ENCODE data around the gene HMGCLL1.

DNA sequence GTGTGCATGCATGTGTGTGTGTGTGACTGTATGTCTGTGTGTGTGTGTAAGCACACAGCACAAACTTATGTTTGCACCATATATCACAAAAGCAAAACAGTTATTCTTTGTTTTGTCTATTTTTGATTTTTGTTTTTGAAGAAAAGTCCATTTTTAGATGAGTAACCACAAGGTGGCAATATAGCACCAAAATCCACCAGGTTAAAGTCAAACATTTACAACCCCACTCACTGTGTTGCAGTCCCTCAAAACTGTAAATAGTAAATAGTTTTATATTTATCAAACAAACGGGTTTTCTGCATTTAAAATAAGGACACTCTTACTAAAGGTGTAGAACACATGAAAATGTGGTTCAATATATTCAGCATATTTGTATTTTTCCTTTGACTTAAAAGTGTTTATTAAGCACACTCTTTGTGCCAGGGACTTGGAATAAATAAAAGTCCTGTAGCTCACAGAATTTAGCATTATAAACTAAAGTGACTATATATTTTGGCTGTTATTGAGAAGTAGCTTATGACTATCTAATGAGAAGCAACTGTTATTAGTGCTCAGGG lies 133.3 kb downstream of the HMGCLL1 start:
- TF ChIP-seq POLR2A (IDR thresholded peaks at IDR 0.05; ENCODE audit: low read depth, low read length) (no peak), MYC (IDR thresholded peaks at IDR 0.05; ENCODE audit: low read depth, low read length) (no peak), JUN (IDR thresholded peaks at IDR 0.05; ENCODE audit: borderline replicate concordance, insufficient read depth, insufficient read length, low read depth) (no peak), POLR2AphosphoS5 (IDR thresholded peaks at IDR 0.05; ENCODE audit: insufficient read depth, low read depth, low read length) (no peak), EZH2 (IDR thresholded peaks at IDR 0.05; ENCODE audit: borderline replicate concordance, low read depth, low read length, severe bottlenecking) (no peak)
- TF ChIP-seq, protein P1, sequence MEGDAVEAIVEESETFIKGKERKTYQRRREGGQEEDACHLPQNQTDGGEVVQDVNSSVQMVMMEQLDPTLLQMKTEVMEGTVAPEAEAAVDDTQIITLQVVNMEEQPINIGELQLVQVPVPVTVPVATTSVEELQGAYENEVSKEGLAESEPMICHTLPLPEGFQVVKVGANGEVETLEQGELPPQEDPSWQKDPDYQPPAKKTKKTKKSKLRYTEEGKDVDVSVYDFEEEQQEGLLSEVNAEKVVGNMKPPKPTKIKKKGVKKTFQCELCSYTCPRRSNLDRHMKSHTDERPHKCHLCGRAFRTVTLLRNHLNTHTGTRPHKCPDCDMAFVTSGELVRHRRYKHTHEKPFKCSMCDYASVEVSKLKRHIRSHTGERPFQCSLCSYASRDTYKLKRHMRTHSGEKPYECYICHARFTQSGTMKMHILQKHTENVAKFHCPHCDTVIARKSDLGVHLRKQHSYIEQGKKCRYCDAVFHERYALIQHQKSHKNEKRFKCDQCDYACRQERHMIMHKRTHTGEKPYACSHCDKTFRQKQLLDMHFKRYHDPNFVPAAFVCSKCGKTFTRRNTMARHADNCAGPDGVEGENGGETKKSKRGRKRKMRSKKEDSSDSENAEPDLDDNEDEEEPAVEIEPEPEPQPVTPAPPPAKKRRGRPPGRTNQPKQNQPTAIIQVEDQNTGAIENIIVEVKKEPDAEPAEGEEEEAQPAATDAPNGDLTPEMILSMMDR (IDR thresholded peaks at IDR 0.05; ENCODE audit: extremely low read depth in 1 of 2, insufficient read depth in 1 of 2, low read depth in 1 of 2, low read length in 2 of 2): peak; percentile 23 to 27
- TF ChIP-seq, protein P2, sequence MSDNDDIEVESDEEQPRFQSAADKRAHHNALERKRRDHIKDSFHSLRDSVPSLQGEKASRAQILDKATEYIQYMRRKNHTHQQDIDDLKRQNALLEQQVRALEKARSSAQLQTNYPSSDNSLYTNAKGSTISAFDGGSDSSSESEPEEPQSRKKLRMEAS (IDR thresholded peaks at IDR 0.05; ENCODE audit: insufficient read depth, insufficient read length): no peak
